Adipocyte (in vitro differentiated cells): ENCODE results near the gene UGGT1.
A peak's percentile ranks its signal among the peaks of the same experiment; 100 is the strongest.

ENCODE experiments used
- DNase-seq: peaks from one replicate; pipeline ENCODE4 v3.0.0-alpha.2; 2015; ENCODE audit warnings: low read depth
- H3K27me3 ChIP-seq: replicated peaks from 2 replicates; pipeline ENCODE4 v1.7.0; 2013; ENCODE audit warnings: mild to moderate bottlenecking, low read length, moderate library complexity; ENCODE audit not compliant: control insufficient read depth, insufficient read depth
- H3K36me3 ChIP-seq: 2 replicates; pipeline ENCODE4 v1.7.0; 2013; ENCODE audit warnings: low read length, mild to moderate bottlenecking, moderate library complexity; ENCODE audit not compliant: control insufficient read depth, insufficient read depth, severe bottlenecking
- H3K4me1 ChIP-seq: 2 replicates; pipeline ENCODE4 v1.7.0; 2013; ENCODE audit warnings: mild to moderate bottlenecking, low read length, moderate library complexity; ENCODE audit not compliant: control insufficient read depth, insufficient read depth
- H3K4me3 ChIP-seq: 2 replicates; pipeline ENCODE4 v1.7.0; 2013; ENCODE audit warnings: mild to moderate bottlenecking, low read length, moderate library complexity
- H3K9ac ChIP-seq: 2 replicates; pipeline ENCODE4 v1.7.0; 2013; ENCODE audit warnings: mild to moderate bottlenecking, low read length, moderate library complexity
- H3K9me3 ChIP-seq: 2 replicates; pipeline ENCODE4 v1.7.0; 2013; ENCODE audit warnings: mild to moderate bottlenecking, low read length, moderate library complexity; ENCODE audit not compliant: control insufficient read depth

Gene UGGT1

DNA sequence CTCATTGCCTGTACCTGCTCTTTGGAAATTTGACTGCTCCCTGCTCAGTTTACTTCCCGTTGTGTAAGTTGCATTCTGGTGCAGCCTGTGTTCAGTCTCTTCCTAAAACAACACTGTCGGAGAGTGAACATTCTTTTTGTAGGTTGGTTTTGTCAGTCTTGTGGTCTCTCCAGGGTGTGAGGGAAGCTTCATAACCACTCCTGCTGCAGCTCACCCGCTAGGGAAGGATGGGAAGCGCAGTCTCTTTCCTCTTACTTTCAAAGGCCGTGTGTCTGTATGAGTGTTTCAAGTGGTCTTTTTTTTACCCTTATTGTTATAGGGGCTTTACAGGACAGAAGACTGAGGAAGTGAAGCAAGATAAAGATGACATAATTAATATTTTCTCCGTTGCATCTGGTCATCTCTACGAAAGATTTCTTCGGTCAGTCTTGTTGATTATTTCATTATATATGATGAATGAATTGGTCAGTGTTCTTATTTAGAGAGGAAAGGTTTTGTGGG is 87.2 kb downstream of the UGGT1 start:
- H3K9me3 ChIP-seq, result no peaks in the 10 kb centered on the region
- H3K27me3 ChIP-seq, result no peaks in the 10 kb centered on the region
- no peak for DNase-seq
- H3K36me3 ChIP-seq, result peaks cover 92% of the 10 kb centered on the region
- no peak overlapping the region for H3K9ac ChIP-seq
- no peak overlapping the region for H3K4me3 ChIP-seq
- H3K4me1 ChIP-seq, result peaks cover 9% of the 10 kb centered on the region

DNA sequence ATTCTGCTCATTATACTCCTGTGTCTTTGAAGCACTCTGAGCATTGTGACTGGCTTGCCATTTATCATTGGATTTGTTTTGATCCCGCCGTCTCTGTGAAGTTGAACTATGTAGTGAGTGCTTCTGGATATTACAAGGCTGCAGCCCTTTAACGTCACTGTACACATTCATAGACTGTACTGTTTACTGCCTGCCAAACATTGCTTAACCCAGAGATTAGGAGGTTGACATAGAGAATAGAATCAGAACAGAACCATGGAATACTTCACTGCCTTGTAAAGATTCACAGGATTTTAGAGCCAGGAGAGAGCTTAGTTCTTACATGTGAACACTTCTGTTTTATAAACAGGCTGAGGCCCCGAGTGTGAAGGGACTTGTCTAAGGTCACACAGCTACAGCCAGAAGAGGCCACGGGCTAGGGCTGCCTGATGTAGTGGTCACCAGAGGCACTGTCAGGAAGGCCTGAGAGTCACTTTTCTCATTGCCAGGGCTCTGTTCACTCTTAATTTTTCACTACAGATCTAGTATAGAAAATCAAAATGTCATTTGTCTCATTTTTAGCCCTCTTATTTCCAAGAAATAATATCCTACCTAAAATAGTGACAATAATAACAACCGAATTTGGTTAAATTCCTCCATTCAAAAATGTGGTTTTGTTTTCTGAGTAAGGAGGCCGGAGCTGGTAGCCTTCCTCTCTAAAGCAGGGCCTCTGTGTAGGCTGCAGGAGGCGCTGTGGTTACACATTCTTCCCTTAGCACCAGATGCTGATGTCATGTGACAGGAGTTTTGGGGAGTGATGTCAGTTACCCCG is 87.9 kb downstream of the UGGT1 start:
- Histone ChIP-seq H3K36me3 (peaks cover 92% of the 10 kb centered on the region), H3K9me3 (no peaks in the 10 kb centered on the region), H3K4me3 (no peak overlapping the region), H3K4me1 (peaks cover 15% of the 10 kb centered on the region), H3K9ac (peak overlapping the region; percentile 49), H3K27me3 (no peaks in the 10 kb centered on the region)
- peak; percentile 84 for DNase-seq

GRCh38 chr2:128179461-128179755 is 88.4 kb downstream of the UGGT1 start:
- Histone ChIP-seq H3K9ac (no peak overlapping the region), H3K36me3 (peaks cover 90% of the 10 kb centered on the region), H3K9me3 (no peaks in the 10 kb centered on the region), H3K4me1 (peaks cover 18% of the 10 kb centered on the region), H3K27me3 (no peaks in the 10 kb centered on the region), H3K4me3 (no peak overlapping the region)
- DNase-seq, result no peak

- Histone ChIP-seq H3K9me3 (no peaks in the 10 kb centered on the region), H3K27me3 (no peaks in the 10 kb centered on the region), H3K9ac (no peak overlapping the region), H3K4me1 (peaks cover 19% of the 10 kb centered on the region), H3K36me3 (peaks cover 85% of the 10 kb centered on the region), H3K4me3 (no peak overlapping the region)
- DNase-seq, result no peak
These were observed 89.0 kb downstream of the UGGT1 start for GRCh38 chr2:128180031-128180430.

GRCh38 chr2:128185576-128185975 is 94.6 kb downstream of the UGGT1 start:
- no peak overlapping the region for H3K4me3 ChIP-seq
- H3K36me3 ChIP-seq, result peaks cover 57% of the 10 kb centered on the region

DNA sequence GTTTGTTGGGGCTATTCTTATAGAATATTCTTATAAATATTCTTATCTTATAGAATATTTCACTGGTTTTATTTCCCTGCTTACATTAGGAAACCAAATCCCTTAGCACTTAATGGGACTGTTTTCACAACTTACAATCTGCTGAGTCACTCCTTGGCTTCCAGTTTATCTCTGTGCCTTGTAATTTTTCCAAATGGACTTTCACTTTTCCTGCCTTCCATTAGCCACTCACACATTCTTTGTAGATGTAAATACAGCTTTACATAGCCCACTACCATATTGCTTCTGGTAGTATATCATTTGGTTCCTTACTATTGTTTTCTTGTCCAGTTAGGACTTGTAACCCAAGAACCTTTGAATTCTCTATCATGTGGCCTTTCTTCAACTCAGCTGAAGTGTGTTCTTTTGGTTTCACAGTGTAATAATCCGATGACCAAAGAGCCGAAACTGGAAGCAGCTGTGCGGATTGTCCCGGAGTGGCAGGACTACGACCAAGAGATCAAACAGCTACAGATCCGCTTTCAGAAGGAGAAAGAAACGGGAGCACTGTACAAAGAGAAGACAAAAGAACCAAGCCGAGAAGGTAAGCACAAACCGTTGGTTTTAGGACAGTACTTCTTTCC is 96.1 kb downstream of the UGGT1 start:
- Histone ChIP-seq H3K4me1 (peaks cover 20% of the 10 kb centered on the region), H3K9me3 (no peaks in the 10 kb centered on the region), H3K9ac (peak overlapping the region; percentile 88), H3K36me3 (peaks cover 53% of the 10 kb centered on the region), H3K4me3 (peak overlapping the region; percentile 82), H3K27me3 (no peaks in the 10 kb centered on the region)
- peak; percentile 57 for DNase-seq

More at GRCh38 chr2:128185576-128185975, 94.6 kb downstream of the UGGT1 start:
- H3K4me1 ChIP-seq, result peaks cover 20% of the 10 kb centered on the region
- H3K27me3 ChIP-seq, result no peaks in the 10 kb centered on the region
- no peak overlapping the region for H3K9ac ChIP-seq
- DNase-seq, result no peak
- H3K9me3 ChIP-seq, result no peaks in the 10 kb centered on the region

GRCh38 chr2:128195435-128195984 is 104.5 kb downstream of the UGGT1 start:
- Histone ChIP-seq H3K27me3 (no peaks in the 10 kb centered on the region), H3K9ac (no peak overlapping the region), H3K4me1 (peaks cover 6% of the 10 kb centered on the region), H3K9me3 (no peaks in the 10 kb centered on the region), H3K4me3 (no peak overlapping the region), H3K36me3 (peaks cover 17% of the 10 kb centered on the region)
- no peak for DNase-seq

DNA sequence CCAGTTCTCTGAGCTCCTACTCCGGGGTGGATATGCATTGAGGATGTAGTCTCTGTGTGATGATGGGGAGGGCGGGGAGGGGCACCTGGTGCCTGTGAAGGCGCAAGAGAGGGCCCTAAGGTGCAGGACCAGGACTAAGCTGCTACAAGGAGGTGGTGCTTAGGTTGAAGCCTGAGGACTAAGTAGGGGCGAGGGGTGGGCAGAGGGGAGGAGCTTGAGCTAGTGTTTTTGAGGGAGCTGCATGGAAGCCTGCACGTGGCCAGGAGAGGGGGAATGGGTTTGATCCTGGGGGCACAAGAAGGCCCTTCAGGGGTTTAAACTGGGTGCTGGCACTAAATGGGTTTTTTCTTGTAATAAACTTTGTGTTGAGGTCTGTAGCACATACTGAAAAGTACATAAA is 105.0 kb downstream of the UGGT1 start:
- peaks cover 12% of the 10 kb centered on the region for H3K36me3 ChIP-seq
- H3K9ac ChIP-seq, result peak overlapping the region; percentile 25
- H3K9me3 ChIP-seq, result no peaks in the 10 kb centered on the region
- H3K4me1 ChIP-seq, result peaks cover 6% of the 10 kb centered on the region
- H3K27me3 ChIP-seq, result no peaks in the 10 kb centered on the region
- no peak for DNase-seq
- H3K4me3 ChIP-seq, result no peak overlapping the region

GRCh38 chr2:128196471-128196931 is 105.5 kb downstream of the UGGT1 start:
- DNase-seq, result no peak
- Histone ChIP-seq H3K9ac (peak overlapping the region; percentile 25), H3K27me3 (no peaks in the 10 kb centered on the region), H3K36me3 (peaks cover 8% of the 10 kb centered on the region), H3K9me3 (no peaks in the 10 kb centered on the region), H3K4me3 (no peak overlapping the region), H3K4me1 (peaks cover 6% of the 10 kb centered on the region)

- Histone ChIP-seq H3K4me3 (no peak overlapping the region), H3K9ac (peak overlapping the region; percentile 25), H3K27me3 (no peaks in the 10 kb centered on the region), H3K36me3 (peaks cover 4% of the 10 kb centered on the region), H3K4me1 (peaks cover 6% of the 10 kb centered on the region), H3K9me3 (no peaks in the 10 kb centered on the region)
- DNase-seq, result no peak
These were observed 106.1 kb downstream of the UGGT1 start for GRCh38 chr2:128197059-128197458.

DNA sequence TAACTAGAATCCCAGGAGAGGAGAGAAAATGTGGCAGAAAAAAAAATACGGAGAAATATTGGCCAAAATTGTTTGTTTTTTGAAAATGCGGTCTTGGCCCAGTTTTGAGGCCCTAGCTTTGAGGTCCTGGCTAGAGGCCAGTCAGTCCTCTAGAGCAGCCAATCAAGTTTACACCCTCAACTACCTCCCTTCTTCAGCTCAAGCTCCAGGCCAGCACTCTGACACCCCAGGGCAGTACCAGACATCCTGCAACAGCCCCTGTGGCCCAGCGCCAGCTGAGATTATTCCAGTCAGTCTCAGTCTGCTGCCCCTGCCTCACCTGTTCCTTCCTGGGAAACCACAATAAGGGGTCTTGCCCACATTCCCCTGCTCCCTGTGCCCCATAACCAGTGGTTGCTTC is 107.7 kb downstream of the UGGT1 start:
- Histone ChIP-seq H3K27me3 (no peaks in the 10 kb centered on the region), H3K4me1 (peaks cover 6% of the 10 kb centered on the region), H3K9ac (no peak overlapping the region), H3K9me3 (no peaks in the 10 kb centered on the region), H3K4me3 (no peak overlapping the region), H3K36me3 (no peaks in the 10 kb centered on the region)
- no peak for DNase-seq
